ENCODE data around the gene SAMMSON.

The SAMMSON gene

DNA sequence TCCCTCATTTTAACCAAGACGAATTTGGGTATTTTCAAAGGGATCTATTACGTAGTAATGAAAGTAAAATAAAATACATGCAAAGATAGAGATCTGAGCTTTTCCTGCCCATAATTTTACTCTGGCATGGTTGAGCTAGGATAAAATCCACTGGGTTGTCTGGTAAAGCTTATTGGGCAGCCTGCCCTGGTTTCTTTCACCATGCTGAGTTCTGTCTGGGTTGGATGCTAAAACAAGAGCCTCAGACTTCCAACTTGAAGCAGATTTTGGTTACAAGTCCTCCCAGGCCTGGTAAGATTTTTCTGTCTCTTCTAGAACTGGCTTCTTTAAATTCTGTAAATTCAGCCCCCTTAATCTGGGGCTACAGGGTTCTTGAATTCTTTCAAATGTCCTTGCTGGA lies 86.8 kb downstream of the SAMMSON start:
- Histone ChIP-seq H3K4me3 (ENCODE audit: low read length) (no peak overlapping the region), H3K79me2 (ENCODE audit: low read length) (no peaks in the 10 kb centered on the region), H3K27me3 (ENCODE audit: low read depth, low read length) (peaks cover 49% of the 10 kb centered on the region), H3K27ac (ENCODE audit: low read length) (no peak overlapping the region), H3K9ac (ENCODE audit: low read length) (no peak overlapping the region), H3K4me2 (ENCODE audit: low read length) (no peak overlapping the region), H3K4me1 (ENCODE audit: low read length) (no peaks in the 10 kb centered on the region), H3K9me3 (ENCODE audit: insufficient read depth, low read length) (no peaks in the 10 kb centered on the region), H3K36me3 (replicated peaks; ENCODE audit: low read depth, low read length) (no peaks in the 10 kb centered on the region), H2AFZ (ENCODE audit: low read depth, low read length) (no peak overlapping the region), H4K20me1 (ENCODE audit: insufficient read depth, low read length) (no peaks in the 10 kb centered on the region)
- TF ChIP-seq, protein P1, sequence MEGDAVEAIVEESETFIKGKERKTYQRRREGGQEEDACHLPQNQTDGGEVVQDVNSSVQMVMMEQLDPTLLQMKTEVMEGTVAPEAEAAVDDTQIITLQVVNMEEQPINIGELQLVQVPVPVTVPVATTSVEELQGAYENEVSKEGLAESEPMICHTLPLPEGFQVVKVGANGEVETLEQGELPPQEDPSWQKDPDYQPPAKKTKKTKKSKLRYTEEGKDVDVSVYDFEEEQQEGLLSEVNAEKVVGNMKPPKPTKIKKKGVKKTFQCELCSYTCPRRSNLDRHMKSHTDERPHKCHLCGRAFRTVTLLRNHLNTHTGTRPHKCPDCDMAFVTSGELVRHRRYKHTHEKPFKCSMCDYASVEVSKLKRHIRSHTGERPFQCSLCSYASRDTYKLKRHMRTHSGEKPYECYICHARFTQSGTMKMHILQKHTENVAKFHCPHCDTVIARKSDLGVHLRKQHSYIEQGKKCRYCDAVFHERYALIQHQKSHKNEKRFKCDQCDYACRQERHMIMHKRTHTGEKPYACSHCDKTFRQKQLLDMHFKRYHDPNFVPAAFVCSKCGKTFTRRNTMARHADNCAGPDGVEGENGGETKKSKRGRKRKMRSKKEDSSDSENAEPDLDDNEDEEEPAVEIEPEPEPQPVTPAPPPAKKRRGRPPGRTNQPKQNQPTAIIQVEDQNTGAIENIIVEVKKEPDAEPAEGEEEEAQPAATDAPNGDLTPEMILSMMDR (IDR thresholded peaks at IDR 0.05; ENCODE audit: low read depth, low read length): no peak
- no peak for TF ChIP-seq EZH2phosphoT487 (IDR thresholded peaks at IDR 0.05; ENCODE audit: low read depth)

DNA sequence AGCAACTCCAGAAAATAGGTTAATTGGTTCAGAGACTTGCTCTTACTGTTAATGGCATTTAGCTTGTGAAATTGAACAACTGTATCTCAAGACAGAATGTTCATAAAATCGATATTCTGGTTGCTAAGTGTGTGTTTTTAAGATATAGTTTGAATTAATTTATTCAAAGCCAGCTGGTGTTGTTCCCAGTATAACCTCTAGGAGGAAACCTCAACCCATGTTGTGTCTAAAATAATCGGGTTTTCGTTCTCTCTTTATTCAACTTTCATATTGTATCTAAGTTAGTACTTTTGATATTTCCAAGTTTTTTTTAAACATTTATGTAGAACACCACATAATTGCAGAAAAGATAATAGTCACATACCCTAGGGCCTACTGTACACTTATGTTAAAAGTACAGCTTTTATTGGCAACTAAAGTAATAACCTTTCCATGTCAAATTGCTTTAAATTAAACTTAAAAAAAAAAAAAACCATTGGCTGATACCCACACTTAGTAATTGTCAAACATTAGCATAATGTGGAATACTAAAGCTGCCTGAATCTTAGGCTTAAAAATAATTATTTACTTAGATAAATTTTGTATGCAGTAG lies 90.9 kb downstream of the SAMMSON start:
- peaks cover 7% of the 10 kb centered on the region for H3K4me1 ChIP-seq (ENCODE audit: low read length)
- no peaks in the 10 kb centered on the region for H3K79me2 ChIP-seq (ENCODE audit: low read length)
- no peak overlapping the region for H3K4me3 ChIP-seq (ENCODE audit: low read length)
- peak overlapping the region; percentile 30 for H3K4me2 ChIP-seq (ENCODE audit: low read length)
- H4K20me1 ChIP-seq (ENCODE audit: insufficient read depth, low read length): no peaks in the 10 kb centered on the region
- peaks cover 33% of the 10 kb centered on the region for H3K27me3 ChIP-seq (ENCODE audit: low read depth, low read length)
- no peaks in the 10 kb centered on the region for H3K36me3 ChIP-seq (replicated peaks; ENCODE audit: low read depth, low read length)
- TF ChIP-seq EZH2phosphoT487 (IDR thresholded peaks at IDR 0.05; ENCODE audit: low read depth): no peak
- TF ChIP-seq, protein P1 (IDR thresholded peaks at IDR 0.05; ENCODE audit: low read depth, low read length): peak; percentile 92
- H3K9me3 ChIP-seq (ENCODE audit: insufficient read depth, low read length): no peaks in the 10 kb centered on the region
- no peak overlapping the region for H2AFZ ChIP-seq (ENCODE audit: low read depth, low read length)
- no peak overlapping the region for H3K27ac ChIP-seq (ENCODE audit: low read length)
- no peak overlapping the region for H3K9ac ChIP-seq (ENCODE audit: low read length)

DNA sequence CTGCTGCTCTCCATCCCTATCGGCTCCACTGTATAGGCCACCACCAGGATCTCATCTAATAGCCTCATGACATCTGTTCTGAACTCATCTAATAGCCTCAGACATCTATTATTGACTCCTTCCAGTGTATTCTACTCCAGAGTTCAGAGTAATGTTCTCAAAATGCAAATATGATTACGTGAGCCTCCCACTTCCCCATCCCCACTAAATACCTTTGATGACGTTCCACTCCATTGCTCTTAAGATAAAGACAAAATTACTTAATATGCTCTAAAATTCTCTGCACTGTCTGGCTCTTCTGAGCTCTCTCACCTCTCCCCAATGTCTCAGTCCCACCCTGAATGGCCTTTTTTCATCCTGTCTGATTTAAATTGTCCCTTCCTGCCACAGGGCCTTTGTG lies 94.7 kb downstream of the SAMMSON start:
- no peak overlapping the region for H3K4me2 ChIP-seq (ENCODE audit: low read length)
- no peaks in the 10 kb centered on the region for H3K36me3 ChIP-seq (replicated peaks; ENCODE audit: low read depth, low read length)
- no peaks in the 10 kb centered on the region for H3K79me2 ChIP-seq (ENCODE audit: low read length)
- H3K27me3 ChIP-seq (ENCODE audit: low read depth, low read length): peaks cover 14% of the 10 kb centered on the region; the same call in 1 of the 2 replicates
- no peak overlapping the region for H3K27ac ChIP-seq (ENCODE audit: low read length)
- no peak overlapping the region for H3K9ac ChIP-seq (ENCODE audit: low read length)
- H4K20me1 ChIP-seq (ENCODE audit: insufficient read depth, low read length): no peaks in the 10 kb centered on the region
- peaks cover 7% of the 10 kb centered on the region for H3K4me1 ChIP-seq (ENCODE audit: low read length)
- no peak overlapping the region for H2AFZ ChIP-seq (ENCODE audit: low read depth, low read length)
- H3K9me3 ChIP-seq (ENCODE audit: insufficient read depth, low read length): no peaks in the 10 kb centered on the region
- TF ChIP-seq, protein P1 (IDR thresholded peaks at IDR 0.05; ENCODE audit: low read depth, low read length): no peak
- TF ChIP-seq EZH2phosphoT487 (IDR thresholded peaks at IDR 0.05; ENCODE audit: low read depth): no peak
- no peak overlapping the region for H3K4me3 ChIP-seq (ENCODE audit: low read length)

DNA sequence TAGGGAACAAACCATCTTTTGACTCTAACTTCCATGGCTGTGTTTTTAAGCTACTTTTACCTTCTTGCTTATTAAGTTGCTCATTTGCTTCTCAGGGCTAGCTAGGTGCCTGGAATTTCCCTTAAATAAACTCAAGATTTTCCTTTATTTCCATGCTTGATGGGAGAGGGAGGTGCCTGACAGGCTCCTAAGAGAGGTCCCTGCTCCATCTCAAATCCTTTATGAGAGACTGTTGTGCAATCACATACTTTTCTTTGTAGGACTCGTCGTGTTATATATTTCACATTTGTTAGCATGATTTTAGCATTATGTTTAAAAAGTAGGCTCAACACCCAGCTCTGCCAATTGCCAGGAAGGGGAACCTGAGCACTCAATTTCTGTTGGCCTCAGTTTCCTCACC lies 95.7 kb downstream of the SAMMSON start:
- TF ChIP-seq EZH2phosphoT487 (IDR thresholded peaks at IDR 0.05; ENCODE audit: low read depth): no peak
- TF ChIP-seq, protein P1 (IDR thresholded peaks at IDR 0.05; ENCODE audit: low read depth, low read length): no peak
- Histone ChIP-seq H3K79me2 (ENCODE audit: low read length) (no peaks in the 10 kb centered on the region), H2AFZ (ENCODE audit: low read depth, low read length) (no peak overlapping the region), H3K9me3 (ENCODE audit: insufficient read depth, low read length) (no peaks in the 10 kb centered on the region), H3K27me3 (ENCODE audit: low read depth, low read length) (0 out of 2 replicates have a peak, but pooled peaks cover 12% of the 10 kb centered on the region), H3K4me3 (ENCODE audit: low read length) (no peak overlapping the region), H3K4me1 (ENCODE audit: low read length) (peaks cover 7% of the 10 kb centered on the region), H3K4me2 (ENCODE audit: low read length) (no peak overlapping the region), H3K9ac (ENCODE audit: low read length) (no peak overlapping the region), H3K27ac (ENCODE audit: low read length) (no peak overlapping the region), H4K20me1 (ENCODE audit: insufficient read depth, low read length) (no peaks in the 10 kb centered on the region), H3K36me3 (replicated peaks; ENCODE audit: low read depth, low read length) (no peaks in the 10 kb centered on the region)

Data from OCI-LY3 (cell line).